ENCODE results near the gene NKD1. TPM values are rescaled to one million over a fixed set of nuclear protein-coding genes. Genes with fewer than 3 reads are reported as not detected.

NKD1 gene
- total RNA-seq, 6 experiments from 2014 or later = 0.69 to 2.6 (median 2.1) TPM

- Histone ChIP-seq H3K36me3 (no peaks in the 10 kb centered on the region), H3K4me1 (no peaks in the 10 kb centered on the region), H3K27ac (no peak overlapping the region), H3K4me3 (no peak overlapping the region), H3K9me3 (no peaks in the 10 kb centered on the region), H3K27me3 (no peaks in the 10 kb centered on the region)
- no peak for DNase-seq
- TF ChIP-seq POLR2A (IDR thresholded peaks at IDR 0.05) = no peak
- TF ChIP-seq, protein P1, sequence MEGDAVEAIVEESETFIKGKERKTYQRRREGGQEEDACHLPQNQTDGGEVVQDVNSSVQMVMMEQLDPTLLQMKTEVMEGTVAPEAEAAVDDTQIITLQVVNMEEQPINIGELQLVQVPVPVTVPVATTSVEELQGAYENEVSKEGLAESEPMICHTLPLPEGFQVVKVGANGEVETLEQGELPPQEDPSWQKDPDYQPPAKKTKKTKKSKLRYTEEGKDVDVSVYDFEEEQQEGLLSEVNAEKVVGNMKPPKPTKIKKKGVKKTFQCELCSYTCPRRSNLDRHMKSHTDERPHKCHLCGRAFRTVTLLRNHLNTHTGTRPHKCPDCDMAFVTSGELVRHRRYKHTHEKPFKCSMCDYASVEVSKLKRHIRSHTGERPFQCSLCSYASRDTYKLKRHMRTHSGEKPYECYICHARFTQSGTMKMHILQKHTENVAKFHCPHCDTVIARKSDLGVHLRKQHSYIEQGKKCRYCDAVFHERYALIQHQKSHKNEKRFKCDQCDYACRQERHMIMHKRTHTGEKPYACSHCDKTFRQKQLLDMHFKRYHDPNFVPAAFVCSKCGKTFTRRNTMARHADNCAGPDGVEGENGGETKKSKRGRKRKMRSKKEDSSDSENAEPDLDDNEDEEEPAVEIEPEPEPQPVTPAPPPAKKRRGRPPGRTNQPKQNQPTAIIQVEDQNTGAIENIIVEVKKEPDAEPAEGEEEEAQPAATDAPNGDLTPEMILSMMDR (IDR thresholded peaks at IDR 0.05) = no peak
- intact Hi-C loops (cut with DNase I) = no loop called here
- ATAC-seq = peak in 1 of 4 donors; percentile 46
- 63% methylated on average over 3 of the region's 5 CpGs for WGBS (ENCODE audit: insufficient coverage, low coverage, low lambda C conversion rate, missing lambda C conversion rate)
Observed at GRCh38 chr16:50657241-50657640, 109.0 kb downstream of the NKD1 start.

DNA sequence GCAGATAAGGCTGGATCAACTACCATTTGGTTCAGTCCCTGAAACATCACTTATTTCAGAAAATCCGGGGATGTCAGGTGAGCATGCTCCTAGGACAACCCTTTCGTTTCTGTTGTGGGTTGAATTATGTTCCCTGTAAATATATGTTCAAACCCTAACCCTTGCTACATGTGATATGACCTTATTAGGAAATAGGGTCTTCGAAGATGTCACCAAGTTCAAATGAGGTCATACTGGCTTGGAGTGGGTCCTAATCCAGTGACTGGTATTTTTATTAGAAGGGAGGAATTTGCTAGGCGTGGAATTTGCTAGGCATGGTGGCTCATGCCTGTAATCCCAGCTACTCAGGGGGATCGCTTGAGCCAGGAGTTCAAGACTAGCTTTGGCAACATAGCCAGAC lies 111.6 kb downstream of the NKD1 start:
- no peak for ATAC-seq

GRCh38 chr16:50662306-50662940 lies 114.2 kb downstream of the NKD1 start:
- TF ChIP-seq, protein P1 (IDR thresholded peaks at IDR 0.05) = no peak
- H3K9me3 ChIP-seq = no peaks in the 10 kb centered on the region
- H3K36me3 ChIP-seq = no peaks in the 10 kb centered on the region
- ATAC-seq = no peak
- no peak overlapping the region for H3K4me3 ChIP-seq
- WGBS (ENCODE audit: insufficient coverage, low coverage, low lambda C conversion rate, missing lambda C conversion rate) = 70% methylated on average over 2 of the region's 10 CpGs
- H3K4me1 ChIP-seq = peaks cover 0 to 5% (median 0%) of the 10 kb centered on the region in 4 donors
- no peaks in the 10 kb centered on the region for H3K27me3 ChIP-seq
- H3K27ac ChIP-seq = no peak overlapping the region
- intact Hi-C loops (cut with DNase I) = no loop called here
- DNase-seq = no peak

More for the DNA sequence above, 111.6 kb downstream of the NKD1 start:
- no peaks in the 10 kb centered on the region for H3K36me3 ChIP-seq
- H3K4me1 ChIP-seq = peaks cover 0 to under 1% (median 0%) of the 10 kb centered on the region in 4 donors
- H3K9me3 ChIP-seq = no peaks in the 10 kb centered on the region
- 79% methylated on average over 4 of the region's 5 CpGs for WGBS (ENCODE audit: insufficient coverage, low coverage, low lambda C conversion rate, missing lambda C conversion rate)
- H3K27me3 ChIP-seq = no peaks in the 10 kb centered on the region
- intact Hi-C loops (cut with DNase I) = no loop called here
- DNase-seq = no peak
- no peak for TF ChIP-seq POLR2A (IDR thresholded peaks at IDR 0.05)
- TF ChIP-seq, protein P1 (IDR thresholded peaks at IDR 0.05) = no peak
- H3K27ac ChIP-seq = no peak overlapping the region
- no peak overlapping the region for H3K4me3 ChIP-seq

GRCh38 chr16:50664270-50664669 lies 116.1 kb downstream of the NKD1 start:
- H3K4me3 ChIP-seq = no peak overlapping the region
- no peaks in the 10 kb centered on the region for H3K27me3 ChIP-seq
- TF ChIP-seq, protein P1 (IDR thresholded peaks at IDR 0.05) = no peak
- no peak for TF ChIP-seq POLR2A (IDR thresholded peaks at IDR 0.05)
- no peak overlapping the region for H3K27ac ChIP-seq
- intact Hi-C loops (cut with DNase I) = no loop called here
- DNase-seq (no peak), ATAC-seq (no peak)
- peaks cover 0 to 15% (median 6%) of the 10 kb centered on the region in 4 donors for H3K4me1 ChIP-seq
- 85% methylated on average over 4 of the region's 5 CpGs for WGBS (ENCODE audit: insufficient coverage, low coverage, low lambda C conversion rate, missing lambda C conversion rate)
- H3K36me3 ChIP-seq = no peaks in the 10 kb centered on the region
- no peaks in the 10 kb centered on the region for H3K9me3 ChIP-seq
